ENCODE measurements around the gene NFIX.

The NFIX gene

GRCh38 chr19:13115936-13116281, 120.6 kb downstream of the NFIX start:
- DNase-seq: no peak

DNA sequence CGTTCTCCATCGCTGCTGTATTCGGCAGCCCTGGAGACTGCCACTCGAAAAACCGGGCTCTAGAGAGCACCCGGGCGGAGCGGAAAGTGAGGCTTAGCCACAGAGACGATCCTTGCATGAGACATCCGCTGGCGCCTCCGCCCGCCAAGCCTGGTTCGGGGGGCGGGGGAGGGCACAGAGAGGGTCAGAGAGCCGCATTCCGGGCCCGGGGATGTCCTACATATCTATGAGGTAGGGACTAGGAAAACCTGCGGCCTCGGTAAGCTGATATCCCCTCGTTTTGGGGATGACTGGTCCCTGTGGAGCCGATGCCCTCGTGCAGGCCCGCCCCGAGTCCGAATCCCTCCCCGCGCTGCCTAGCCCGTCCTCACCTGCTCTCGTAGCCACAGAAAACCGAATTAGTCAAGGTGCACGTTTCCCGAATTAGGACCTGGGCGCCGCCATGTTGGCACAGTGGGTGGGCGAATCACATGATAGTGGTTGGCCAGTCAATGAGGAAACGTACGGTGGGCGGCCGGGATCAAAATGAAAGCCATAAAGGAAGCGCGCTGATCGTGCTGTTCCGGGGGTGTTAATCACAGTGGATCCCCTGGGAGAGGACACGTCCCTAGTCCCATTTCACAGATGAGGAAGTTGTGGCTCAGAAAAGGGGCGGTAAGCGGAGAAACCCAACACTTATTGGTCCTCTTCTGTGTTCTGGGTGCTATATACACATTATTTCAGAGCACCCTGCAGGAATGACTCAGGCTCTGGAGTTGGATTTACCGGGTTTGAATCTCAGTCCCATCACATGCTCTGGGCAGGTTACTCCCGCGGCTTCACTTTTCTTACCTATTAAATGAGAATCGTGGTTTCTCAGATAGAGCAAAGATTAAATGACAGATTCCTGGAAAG, 121.3 kb downstream of the NFIX start, which contains the start of gene TRMT1:
Gene TRMT1, minus strand, starts transcription at position 459 of the 894 bp plus-strand sequence. Its CDS starts 341 bp downstream, at position 118.
- peak; percentile 92 for DNase-seq

DNA sequence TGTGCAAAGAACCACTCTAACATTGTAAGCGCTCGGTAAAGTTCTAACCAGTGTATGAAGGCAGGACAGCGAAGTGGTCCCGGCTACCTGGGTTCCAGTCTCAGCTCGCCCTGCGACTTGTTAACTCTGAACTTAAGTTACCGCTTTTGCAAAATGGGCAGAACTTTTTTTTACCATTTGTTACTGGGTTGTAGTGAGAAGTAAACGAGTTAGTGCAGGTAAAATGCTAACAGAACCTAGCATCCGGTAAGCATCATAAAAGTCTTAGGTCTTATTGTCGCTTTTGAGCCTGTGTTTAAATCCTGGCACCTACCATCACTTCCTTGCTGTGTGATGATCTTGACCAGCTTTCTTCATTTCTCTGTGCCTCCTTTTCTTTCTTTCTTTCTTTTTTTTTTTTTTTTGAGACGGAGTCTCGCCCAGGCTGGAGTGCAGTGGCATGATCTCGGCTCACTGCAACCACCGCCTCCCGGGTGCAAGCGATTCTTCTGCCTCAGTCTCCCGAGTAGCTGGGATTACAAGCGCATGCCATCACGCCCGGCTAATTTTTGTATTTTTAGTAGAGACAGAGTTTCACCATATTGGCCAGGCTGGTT, 122.0 kb downstream of the NFIX start:
- DNase-seq: no peak

- DNase-seq: peak; percentile 86
Observed at GRCh38 chr19:13117772-13118423, 122.6 kb downstream of the NFIX start, which contains the start of gene NACC1. Gene NACC1, plus strand, starts transcription at chr19:13118264. Its CDS starts 16,944 bp downstream, at chr19:13135208.

DNA sequence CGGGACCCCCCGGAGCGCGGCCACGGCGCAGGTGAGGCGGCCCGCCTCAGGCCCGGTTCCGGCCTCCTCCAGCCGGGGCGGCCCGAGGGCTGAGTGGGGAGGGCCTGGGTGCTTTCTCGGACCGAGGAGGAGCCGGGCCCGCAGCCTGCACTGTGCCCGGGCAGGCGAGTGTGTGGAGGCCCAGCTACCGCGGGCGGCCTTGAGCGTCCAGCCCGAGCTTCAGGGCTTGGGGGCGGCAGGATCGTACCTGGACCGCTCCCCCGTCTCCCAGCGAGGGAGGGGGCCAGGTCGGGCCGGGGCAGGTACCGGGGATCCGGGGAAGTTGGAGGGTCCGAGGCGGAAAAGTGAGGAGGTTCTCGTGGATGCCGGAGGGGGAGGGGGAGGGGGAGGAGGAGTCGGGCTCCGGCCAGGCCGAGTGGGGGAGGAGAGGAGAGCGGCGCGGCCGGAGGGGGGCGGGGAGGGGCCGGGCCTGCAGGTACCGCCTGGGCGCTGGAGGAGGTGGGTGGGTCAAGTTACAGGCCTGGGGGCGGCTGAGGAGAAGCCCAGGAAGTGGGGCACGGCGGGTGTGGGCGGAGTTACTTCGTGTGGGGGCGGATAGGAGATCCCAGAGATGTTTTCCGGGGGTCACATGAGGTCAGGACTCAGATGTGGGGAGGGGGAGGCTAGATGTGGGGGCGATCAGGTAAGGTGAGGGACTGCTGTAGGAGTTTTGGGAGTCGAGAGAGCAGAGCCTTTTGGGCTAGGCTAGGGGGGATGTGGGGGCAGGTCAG, 123.3 kb downstream of the NFIX start:
- no peak for DNase-seq

- DNase-seq: no peak
Observed at GRCh38 chr19:13119627-13120026, 124.4 kb downstream of the NFIX start.

DNA sequence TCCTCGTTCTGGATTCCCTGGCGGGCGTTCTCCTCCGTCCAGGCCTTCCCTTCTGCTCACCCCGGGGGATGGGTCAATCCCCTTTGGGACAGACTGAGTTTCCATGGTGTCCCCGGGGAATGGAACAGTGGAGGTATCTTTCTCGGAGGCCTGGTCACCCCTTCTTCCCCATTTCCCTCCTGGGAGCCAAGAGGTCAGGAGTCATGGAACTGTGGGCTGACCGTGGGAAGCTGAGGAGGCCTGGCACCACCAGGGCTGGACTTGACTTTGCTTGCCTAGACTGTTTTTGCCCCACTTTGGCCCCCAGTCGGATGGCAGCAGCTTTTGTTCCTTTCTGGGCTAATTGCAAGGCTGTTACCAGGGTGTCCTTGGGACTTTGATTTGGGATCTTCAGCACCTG, 124.8 kb downstream of the NFIX start:
- DNase-seq: no peak

GRCh38 chr19:13120817-13121216, 125.5 kb downstream of the NFIX start:
- no peak for DNase-seq

- no peak for DNase-seq
Observed at GRCh38 chr19:13121551-13122274, 126.4 kb downstream of the NFIX start.

DNA sequence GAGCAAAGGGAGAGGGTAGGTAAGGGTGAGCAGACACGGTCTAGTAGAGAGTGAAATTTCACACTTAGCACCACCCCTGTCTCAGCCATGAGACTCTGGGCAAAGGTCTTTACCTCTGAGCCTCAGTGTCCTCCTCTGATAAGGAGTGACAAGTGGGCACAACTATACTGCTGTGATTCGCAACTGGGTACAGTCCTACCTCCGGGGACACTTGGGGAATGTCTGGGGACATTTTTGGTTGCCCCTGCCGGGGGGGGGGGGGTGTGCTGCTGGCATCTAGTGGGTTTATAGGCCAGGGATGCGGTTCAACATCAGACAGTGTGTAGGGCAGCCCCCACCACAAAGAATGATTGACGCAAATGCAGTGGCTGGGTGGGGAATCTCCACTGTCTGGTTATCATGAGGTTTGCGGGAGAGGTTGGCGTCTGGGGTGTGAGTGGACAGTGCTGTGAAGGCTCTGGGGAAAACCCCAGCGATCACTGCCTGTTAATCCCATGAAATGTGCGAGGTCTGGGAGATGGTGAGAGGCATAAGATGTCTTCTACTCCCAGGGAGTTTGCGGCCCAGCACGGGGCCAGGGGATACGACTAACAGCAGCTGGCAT, 127.1 kb downstream of the NFIX start:
- DNase-seq: no peak

- no peak for DNase-seq
Observed at GRCh38 chr19:13122980-13123957, 128.0 kb downstream of the NFIX start.

- DNase-seq: no peak
Observed at GRCh38 chr19:13127051-13127450, 131.8 kb downstream of the NFIX start.

DNA sequence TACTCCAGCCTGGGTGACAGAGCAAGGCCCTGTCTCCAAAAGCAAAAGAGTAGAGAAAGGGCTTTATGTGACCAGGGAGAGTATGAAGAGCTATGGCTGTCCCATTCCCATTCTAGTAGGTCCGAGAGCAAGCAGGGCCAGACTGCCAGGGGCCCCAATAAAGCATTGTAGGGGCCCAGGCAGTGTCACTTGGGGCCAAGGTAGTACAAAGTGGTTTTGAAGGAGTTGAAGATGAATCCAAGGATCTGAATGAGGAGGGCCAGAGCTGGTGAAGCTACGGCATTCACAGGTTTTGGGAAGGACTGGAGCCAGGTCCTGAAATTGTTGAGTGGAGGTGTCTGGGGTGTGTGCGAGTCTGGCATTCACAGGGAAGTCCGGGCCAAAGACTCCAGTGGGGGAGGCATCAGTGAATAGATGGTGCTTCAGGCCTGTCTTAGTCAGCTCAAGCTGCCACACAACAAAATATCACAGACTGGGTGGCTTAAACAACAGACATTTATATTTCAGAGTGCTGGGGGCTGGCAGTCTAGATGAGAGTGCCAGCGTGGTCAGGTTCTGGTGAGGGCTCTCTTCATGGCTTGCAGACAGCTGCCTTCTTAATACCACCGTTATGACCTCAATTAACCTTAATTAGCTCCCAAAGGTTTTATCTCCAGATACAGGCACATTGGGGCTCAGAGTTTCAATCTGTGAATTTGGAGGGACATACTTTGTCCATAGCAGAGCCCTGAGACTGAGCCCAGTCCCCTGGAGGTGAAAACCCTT, 132.7 kb downstream of the NFIX start:
- DNase-seq: no peak

DNA sequence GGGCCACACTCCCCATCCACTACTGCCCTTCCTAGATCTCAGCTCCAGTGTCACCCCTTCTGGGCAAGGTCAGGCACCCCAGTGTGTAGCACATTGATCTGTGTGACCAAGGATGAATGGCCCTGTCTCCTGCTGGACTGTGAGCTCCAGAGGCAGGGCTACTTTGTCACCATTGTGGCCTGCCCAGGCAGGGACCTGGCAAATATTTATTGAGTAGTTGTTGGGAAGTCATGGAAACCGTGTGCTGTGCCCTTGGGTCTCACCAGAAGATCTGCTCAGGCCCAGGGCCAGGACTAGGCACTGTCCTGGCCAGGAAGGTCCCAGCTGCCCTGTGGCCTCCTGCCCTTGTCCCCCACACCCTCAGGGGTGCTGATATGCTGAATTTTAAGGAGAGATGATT, 133.3 kb downstream of the NFIX start:
- no peak for DNase-seq

- DNase-seq: no peak
Observed at GRCh38 chr19:13129384-13129783, 134.1 kb downstream of the NFIX start.

DNA sequence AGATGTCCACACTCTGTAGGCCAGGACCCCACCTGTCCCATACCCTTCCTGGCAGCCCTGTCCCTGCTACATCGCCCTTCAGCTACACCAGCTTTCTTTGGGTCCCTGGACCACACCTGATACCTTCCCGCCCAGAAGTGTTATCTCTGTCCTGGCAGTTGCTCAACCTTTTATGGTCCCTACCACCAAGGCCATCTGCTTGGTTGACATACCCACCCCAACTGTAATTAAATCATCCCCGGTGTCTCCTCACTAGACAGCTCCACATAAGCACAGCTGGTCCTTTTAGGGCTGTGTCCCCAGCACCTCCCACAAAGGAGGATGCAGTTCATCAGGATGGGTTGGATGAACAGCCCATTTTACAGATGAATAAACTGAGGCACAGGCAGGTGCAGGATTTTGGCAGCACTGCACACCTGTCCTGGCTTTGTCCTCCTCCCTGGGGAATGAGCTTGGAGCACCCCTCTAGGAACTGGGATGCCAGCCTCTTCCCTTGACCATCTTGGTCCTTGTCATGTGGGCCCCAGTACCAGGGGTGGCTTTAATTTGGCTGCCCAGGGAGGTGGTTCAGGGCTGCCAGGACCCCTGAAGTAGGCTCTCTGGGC, 135.7 kb downstream of the NFIX start:
- no peak for DNase-seq

- DNase-seq: no peak
Observed at GRCh38 chr19:13132471-13133180, 137.4 kb downstream of the NFIX start.

DNA sequence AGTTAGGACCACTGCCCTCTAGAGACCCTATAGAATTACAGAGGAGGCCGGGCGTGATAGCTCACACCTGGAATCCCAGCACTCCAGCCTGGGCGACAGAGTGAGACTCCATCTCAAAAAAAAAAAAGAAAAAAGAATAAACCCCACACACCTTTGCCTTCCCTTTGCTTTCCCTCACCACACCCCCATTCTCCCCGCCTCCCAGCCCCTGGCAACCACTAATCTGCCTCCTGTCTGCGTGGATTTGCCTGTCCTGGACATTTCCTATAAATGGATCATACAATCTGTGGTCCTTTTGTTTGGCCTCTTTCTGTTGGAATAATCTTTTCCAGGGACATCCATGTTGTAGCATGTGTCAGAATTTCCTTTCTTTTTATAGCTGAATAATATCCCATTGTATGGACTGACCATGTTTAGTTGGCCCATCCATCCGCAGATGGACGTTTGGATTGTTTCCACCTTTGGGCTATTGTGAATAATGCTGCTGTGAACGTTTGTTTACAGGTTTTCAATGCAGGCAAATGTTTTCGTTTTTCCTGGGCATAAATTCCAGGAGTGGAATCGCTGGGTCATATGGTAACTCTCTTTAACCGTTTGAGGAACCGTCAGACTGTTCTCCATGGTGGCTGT, 138.1 kb downstream of the NFIX start:
- no peak for DNase-seq
